Smooth muscle cell (in vitro differentiated cells): Measurements from ENCODE around the gene CHD9. TPM values are rescaled to one million over a fixed set of nuclear protein-coding genes. Genes with fewer than 3 reads are reported as not detected.

Experiments
- DNase-seq: peaks from one replicate; lab custom pipeline; 2025; ENCODE audit not compliant: unreplicated experiment; lab: John Stamatoyannopoulos, UW
- H2AFZ ChIP-seq: fragments of 200-600 bp; sonication (generic); 2 replicates; pipeline ENCODE4 v1.6.0; 2016; ENCODE audit warnings: antibody characterized with exemption, low read depth, mild to moderate bottlenecking
- H3F3A ChIP-seq: fragments of 200-600 bp; sonication (generic); 2 replicates; pipeline ENCODE4 v1.6.0; 2017; ENCODE audit warnings: antibody characterized with exemption, low read depth
- H3K27ac ChIP-seq: fragments of 200-600 bp; sonication (generic); 2 replicates; pipeline ENCODE4 v1.5.1; 2016; ENCODE audit warnings: low read depth, mild to moderate bottlenecking
- H3K27me3 ChIP-seq: fragments of 200-600 bp; sonication (generic); 2 replicates; pipeline ENCODE4 v1.6.1; 2016; ENCODE audit warnings: low read depth, mild to moderate bottlenecking
- H3K36me3 ChIP-seq: fragments of 200-600 bp; sonication (generic); 2 replicates; pipeline ENCODE4 v1.5.1; 2016; ENCODE audit warnings: low read depth
- H3K4me1 ChIP-seq: fragments of 200-600 bp; sonication (generic); 2 replicates; pipeline ENCODE4 v1.5.1; 2016; ENCODE audit warnings: low read depth
- H3K4me2 ChIP-seq: fragments of 200-600 bp; sonication (generic); 2 replicates; pipeline ENCODE4 v1.6.0; 2016; ENCODE audit warnings: mild to moderate bottlenecking
- H3K4me3 ChIP-seq: fragments of 200-600 bp; sonication (generic); 2 replicates; pipeline ENCODE4 v1.5.1; 2016; ENCODE audit warnings: mild to moderate bottlenecking
- H3K79me2 ChIP-seq: fragments of 200-600 bp; sonication (generic); 2 replicates; pipeline ENCODE4 v1.6.0; 2016; ENCODE audit warnings: low read depth, mild to moderate bottlenecking
- H3K9ac ChIP-seq: fragments of 200-600 bp; sonication (generic); 2 replicates; pipeline ENCODE4 v1.6.0; 2016; ENCODE audit warnings: low read depth
- H3K9me3 ChIP-seq: fragments of 200-600 bp; sonication (generic); replicated peaks from 2 replicates; pipeline ENCODE4 v1.5.1; 2016; ENCODE audit warnings: low read depth
- H4K20me1 ChIP-seq: fragments of 200-600 bp; sonication (generic); 2 replicates; pipeline ENCODE4 v1.6.0; 2016; ENCODE audit warnings: low read depth
- WGBS: methylation state at CpG from one replicate; pipeline ENCODE4 v1.1.7; 2016; ENCODE audit warnings: low lambda C conversion rate; 5-methylcytosine and 5-hydroxymethylcytosine counted together
- polyA plus RNA-seq: library from polyadenylated mRNA; unstranded; fragments of >200 nt; fragmentation: Nextera tagmentation; extraction: Ambion mirVana; gene quantifications from 2 replicates; pipeline ENCODE4 v1.2.1, GENCODE V29; 2016
- total RNA-seq: library from RNA; depleted of rRNA; stranded (reverse); fragments of >200 nt; gene quantifications from 2 replicates; pipeline ENCODE4 v1.2.3, GENCODE V29; 2014
- TF ChIP-seq, protein P1 (sequence below): fragments of 200-600 bp; sonication (generic); IDR thresholded peaks from 2 replicates; pipeline ENCODE4 v1.5.1; 2017; ENCODE audit warnings: borderline replicate concordance, mild to moderate bottlenecking, antibody characterized with exemption; ENCODE audit not compliant: insufficient read depth, poor library complexity, severe bottlenecking

Gene CHD9
- total and polyA plus RNA-seq, 2 experiments from 2014 or later = 43.7 to 117 TPM

DNA sequence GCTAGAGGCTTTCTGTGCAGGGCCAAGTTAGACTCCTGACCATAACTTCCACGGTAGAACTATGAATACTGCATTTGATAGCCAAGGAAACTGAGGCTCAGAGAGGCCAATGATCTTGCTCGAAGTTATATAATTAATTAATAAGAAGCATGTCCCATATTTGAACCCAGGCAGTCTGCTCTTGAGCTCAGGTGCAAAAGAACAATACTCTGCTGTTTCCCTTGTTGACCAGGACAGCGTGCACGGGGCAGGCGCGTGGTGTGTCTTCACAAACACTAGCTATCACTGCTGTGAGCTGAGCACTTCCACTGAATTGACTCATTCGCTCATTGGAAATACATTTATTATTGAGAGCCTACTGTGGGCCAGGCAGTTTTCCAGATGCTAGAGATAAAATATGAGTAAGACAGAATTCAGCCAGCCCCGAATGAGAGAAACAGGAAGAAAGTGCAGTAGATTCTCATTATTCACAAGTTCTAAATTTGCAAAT is 1.6 kb downstream of the CHD9 start:
- Histone ChIP-seq H3K36me3 (no peaks in the 10 kb centered on the region), H3K4me3 (peak overlapping the region; percentile 79), H3K27me3 (no peaks in the 10 kb centered on the region), H3K9me3 (no peaks in the 10 kb centered on the region), H2AFZ (no peak overlapping the region), H3K9ac (no peak overlapping the region), H3K27ac (peak overlapping the region; percentile 90), H3F3A (peaks cover 11% of the 10 kb centered on the region), H3K79me2 (peaks cover 54% of the 10 kb centered on the region), H4K20me1 (no peaks in the 10 kb centered on the region), H3K4me1 (peaks cover 14% of the 10 kb centered on the region), H3K4me2 (peak overlapping the region; percentile 86)
- no peak for DNase-seq
- WGBS = 83% methylated on average over 8 of the region's 8 CpGs
- TF ChIP-seq, protein P1, sequence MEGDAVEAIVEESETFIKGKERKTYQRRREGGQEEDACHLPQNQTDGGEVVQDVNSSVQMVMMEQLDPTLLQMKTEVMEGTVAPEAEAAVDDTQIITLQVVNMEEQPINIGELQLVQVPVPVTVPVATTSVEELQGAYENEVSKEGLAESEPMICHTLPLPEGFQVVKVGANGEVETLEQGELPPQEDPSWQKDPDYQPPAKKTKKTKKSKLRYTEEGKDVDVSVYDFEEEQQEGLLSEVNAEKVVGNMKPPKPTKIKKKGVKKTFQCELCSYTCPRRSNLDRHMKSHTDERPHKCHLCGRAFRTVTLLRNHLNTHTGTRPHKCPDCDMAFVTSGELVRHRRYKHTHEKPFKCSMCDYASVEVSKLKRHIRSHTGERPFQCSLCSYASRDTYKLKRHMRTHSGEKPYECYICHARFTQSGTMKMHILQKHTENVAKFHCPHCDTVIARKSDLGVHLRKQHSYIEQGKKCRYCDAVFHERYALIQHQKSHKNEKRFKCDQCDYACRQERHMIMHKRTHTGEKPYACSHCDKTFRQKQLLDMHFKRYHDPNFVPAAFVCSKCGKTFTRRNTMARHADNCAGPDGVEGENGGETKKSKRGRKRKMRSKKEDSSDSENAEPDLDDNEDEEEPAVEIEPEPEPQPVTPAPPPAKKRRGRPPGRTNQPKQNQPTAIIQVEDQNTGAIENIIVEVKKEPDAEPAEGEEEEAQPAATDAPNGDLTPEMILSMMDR = no peak

- no peaks in the 10 kb centered on the region for H4K20me1 ChIP-seq
- H3K4me3 ChIP-seq = no peak overlapping the region
- H3K27me3 ChIP-seq = no peaks in the 10 kb centered on the region
- TF ChIP-seq, protein P1 = no peak
- peak overlapping the region; percentile 23 for H3K27ac ChIP-seq
- no peaks in the 10 kb centered on the region for H3K9me3 ChIP-seq
- peaks cover 66% of the 10 kb centered on the region for H3K79me2 ChIP-seq
- no peaks in the 10 kb centered on the region for H3K36me3 ChIP-seq
- H3F3A ChIP-seq = peaks cover 11% of the 10 kb centered on the region
- H3K9ac ChIP-seq = no peak overlapping the region
- H3K4me1 ChIP-seq = peaks cover 10% of the 10 kb centered on the region
- no peak overlapping the region for H2AFZ ChIP-seq
- DNase-seq = no peak
- 58% methylated on average over 8 of the region's 8 CpGs for WGBS
- no peak overlapping the region for H3K4me2 ChIP-seq
Observed at GRCh38 chr16:53057658-53058057, 2.9 kb downstream of the CHD9 start.

DNA sequence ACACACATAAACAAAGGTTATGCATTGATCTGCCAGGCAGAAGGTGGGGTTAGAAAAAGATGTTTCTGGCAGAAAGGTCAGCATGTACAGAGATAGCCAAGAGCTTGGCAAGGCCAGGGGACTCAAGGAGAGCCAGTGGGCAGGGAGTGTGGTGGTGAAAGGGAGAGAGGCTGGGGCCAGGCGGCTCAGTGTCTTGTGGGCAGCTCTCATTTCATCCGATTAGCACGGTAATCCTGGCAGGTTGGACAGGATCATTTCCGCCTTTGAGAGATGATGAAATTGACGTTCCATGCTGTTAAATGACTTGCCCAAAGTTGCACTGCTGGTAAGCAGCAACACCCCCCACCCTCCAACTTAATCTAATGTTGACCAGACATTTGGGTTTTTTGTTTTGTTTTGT is 3.6 kb downstream of the CHD9 start:
- peak overlapping the region; percentile 23 for H3K27ac ChIP-seq
- WGBS = 80% methylated on average over 5 of the region's 5 CpGs

GRCh38 chr16:53058882-53059281 is 4.1 kb downstream of the CHD9 start:
- TF ChIP-seq, protein P1 = no peak
- Histone ChIP-seq H2AFZ (no peak overlapping the region), H3K9me3 (no peaks in the 10 kb centered on the region), H3K4me2 (no peak overlapping the region), H3F3A (peaks cover 11% of the 10 kb centered on the region), H3K4me1 (peaks cover 10% of the 10 kb centered on the region), H4K20me1 (no peaks in the 10 kb centered on the region), H3K4me3 (no peak overlapping the region), H3K27me3 (no peaks in the 10 kb centered on the region), H3K9ac (no peak overlapping the region), H3K36me3 (no peaks in the 10 kb centered on the region), H3K27ac (peak overlapping the region; percentile 16), H3K79me2 (peaks cover 71% of the 10 kb centered on the region)
- WGBS = 98% methylated on average over 5 of the region's 5 CpGs
- DNase-seq = no peak

More for the DNA sequence above, 3.6 kb downstream of the CHD9 start:
- no peak for DNase-seq
- H3K36me3 ChIP-seq = no peaks in the 10 kb centered on the region
- H3K9me3 ChIP-seq = no peaks in the 10 kb centered on the region
- H2AFZ ChIP-seq = no peak overlapping the region
- peaks cover 11% of the 10 kb centered on the region for H3F3A ChIP-seq
- TF ChIP-seq, protein P1 = no peak
- H3K79me2 ChIP-seq = peaks cover 71% of the 10 kb centered on the region
- no peak overlapping the region for H3K9ac ChIP-seq
- H3K4me3 ChIP-seq = no peak overlapping the region
- no peaks in the 10 kb centered on the region for H4K20me1 ChIP-seq
- H3K4me2 ChIP-seq = no peak overlapping the region
- no peaks in the 10 kb centered on the region for H3K27me3 ChIP-seq
- peaks cover 10% of the 10 kb centered on the region for H3K4me1 ChIP-seq
